H7 (cell line): ENCODE data around the gene TMEM187. TPM values are rescaled to one million over a fixed set of nuclear protein-coding genes. Genes with fewer than 3 reads are reported as not detected.

Experiments
- DNase-seq: peaks from one replicate; pipeline ENCODE4 v3.0.0; 2012
- H3K27me3 ChIP-seq: 2 replicates; pipeline ENCODE4 v1.6.0; 2011; ENCODE audit warnings: mild to moderate bottlenecking, low read length; ENCODE audit not compliant: control insufficient read depth, insufficient read depth
- H3K36me3 ChIP-seq: replicated peaks from 2 replicates; pipeline ENCODE4 v1.5.1; 2011; ENCODE audit warnings: low read length; ENCODE audit not compliant: control insufficient read depth, insufficient read depth
- H3K4me3 ChIP-seq: 2 replicates; pipeline ENCODE4 v1.5.1; 2011; ENCODE audit warnings: low read depth, mild to moderate bottlenecking, control low read depth, low read length, moderate library complexity; ENCODE audit not compliant: insufficient read depth
- total RNA-seq: library from RNA; depleted of rRNA; stranded (reverse); fragments of >200 nt; shearing (Covaris generic); gene quantifications from 2 replicates; pipeline ENCODE4 v1.2.3, GENCODE V29; 2014

TMEM187 gene
- total RNA-seq, 1 experiment from 2014 or later = 8.8 TPM

DNA sequence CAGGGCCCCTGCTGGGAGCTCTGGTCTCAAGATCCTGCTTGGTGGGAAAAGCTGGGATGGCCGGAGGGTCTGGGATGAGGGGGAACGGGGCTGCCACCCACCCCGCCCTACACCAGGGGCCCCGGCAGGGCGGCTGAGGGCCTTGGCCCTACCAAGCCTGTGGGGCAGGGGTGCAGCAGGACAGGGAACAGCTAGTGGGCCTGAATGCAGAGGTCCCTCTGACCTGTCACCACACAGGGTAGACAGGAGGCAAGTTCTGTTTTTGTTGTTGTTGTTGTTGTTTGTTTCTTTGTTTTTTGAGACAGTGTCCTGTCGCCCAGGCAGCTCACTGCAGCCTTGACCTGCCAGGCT lies 27.8 kb upstream of the TMEM187 start:
- Histone ChIP-seq H3K27me3 (no peaks in the 10 kb centered on the region), H3K4me3 (no peak overlapping the region), H3K36me3 (peaks cover 4% of the 10 kb centered on the region)
- no peak for DNase-seq

DNA sequence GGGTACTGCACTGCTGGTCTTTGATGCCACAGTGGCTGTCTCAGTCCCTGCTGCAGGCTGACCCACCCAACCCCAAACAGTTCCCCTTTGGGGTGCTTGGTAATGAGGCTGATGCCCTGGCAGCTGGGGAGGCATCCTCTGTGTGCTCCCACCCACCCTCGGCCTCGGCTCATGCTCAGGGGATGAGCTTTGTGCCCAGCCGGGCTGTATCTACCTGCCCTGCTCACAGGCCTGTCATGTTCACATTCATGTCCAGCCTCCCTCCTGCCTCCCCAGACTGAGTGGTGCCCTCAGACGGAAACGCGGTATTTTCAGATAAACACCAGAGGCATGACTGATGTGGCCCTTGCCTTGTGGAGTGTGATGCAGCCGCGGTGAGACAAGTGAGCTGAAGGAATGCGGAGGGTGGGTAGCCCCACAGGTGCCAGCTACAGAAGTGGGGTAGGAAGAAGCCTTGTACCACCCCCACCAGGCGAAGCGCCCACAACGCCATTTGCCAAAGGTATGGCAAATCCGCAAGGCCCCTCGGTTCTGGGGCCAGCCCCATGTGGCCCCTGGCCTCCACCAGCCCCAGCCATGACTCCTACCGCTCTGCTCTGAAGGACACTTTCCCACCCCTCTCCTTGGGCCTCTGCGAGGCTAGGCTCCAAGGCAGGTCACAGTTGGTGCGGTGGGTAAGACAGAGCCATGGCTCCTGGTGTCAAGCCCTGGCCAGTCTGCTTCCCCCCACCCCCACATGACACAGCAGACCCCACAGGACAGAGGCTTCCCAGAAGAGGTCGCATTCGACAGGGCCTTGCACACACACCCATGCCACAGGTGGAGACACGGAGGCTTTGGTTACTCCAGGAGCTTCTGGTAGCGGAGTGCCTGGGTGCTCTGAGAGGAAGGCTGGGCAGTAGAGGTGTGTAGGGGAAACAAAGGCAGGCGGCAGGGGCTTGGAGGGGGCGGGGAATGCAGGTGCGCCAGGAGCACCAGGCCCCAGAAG lies 26.3 kb upstream of the TMEM187 start:
- DNase-seq = no peak
- no peaks in the 10 kb centered on the region for H3K27me3 ChIP-seq
- H3K4me3 ChIP-seq = no peak overlapping the region
- peaks cover 12% of the 10 kb centered on the region for H3K36me3 ChIP-seq

DNA sequence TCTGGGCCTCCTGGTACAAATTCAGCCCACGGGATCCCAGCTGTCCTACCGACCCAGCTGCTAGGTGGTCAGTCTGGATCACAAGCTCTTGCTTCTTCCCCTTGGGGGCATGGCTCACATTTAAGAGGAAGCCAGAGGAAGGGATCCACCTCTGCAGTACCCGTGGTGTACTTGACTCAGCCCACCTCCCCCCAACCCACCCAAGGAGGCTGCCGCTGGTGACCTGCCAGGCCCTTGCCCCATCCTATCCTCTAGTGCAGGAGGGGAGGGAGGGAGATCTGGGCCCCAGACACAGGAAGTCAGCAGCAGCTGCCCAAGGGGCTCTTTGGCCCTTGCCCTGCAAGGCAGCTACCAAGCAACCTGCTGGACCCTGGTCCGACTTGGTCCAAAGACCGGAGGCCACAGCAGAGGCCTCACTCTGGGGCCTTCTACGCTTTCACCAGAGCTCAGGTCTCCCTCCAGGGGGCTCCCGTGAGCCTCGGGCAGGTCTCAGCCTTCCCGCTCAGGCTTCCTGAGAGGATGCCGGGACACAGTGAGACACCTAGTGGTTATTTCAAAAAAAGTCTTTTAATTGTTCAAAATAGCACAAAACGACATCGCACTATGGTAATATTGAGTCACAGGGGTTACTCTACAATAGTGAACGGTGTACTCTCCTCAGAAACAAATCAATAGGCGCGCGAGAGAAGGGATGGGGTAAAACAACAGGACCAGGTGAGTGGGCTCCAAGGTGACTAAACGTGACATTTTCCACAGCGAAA lies 25.4 kb upstream of the TMEM187 start:
- peaks cover 14% of the 10 kb centered on the region for H3K36me3 ChIP-seq
- no peaks in the 10 kb centered on the region for H3K27me3 ChIP-seq
- no peak overlapping the region for H3K4me3 ChIP-seq
- peak; percentile 94 for DNase-seq

DNA sequence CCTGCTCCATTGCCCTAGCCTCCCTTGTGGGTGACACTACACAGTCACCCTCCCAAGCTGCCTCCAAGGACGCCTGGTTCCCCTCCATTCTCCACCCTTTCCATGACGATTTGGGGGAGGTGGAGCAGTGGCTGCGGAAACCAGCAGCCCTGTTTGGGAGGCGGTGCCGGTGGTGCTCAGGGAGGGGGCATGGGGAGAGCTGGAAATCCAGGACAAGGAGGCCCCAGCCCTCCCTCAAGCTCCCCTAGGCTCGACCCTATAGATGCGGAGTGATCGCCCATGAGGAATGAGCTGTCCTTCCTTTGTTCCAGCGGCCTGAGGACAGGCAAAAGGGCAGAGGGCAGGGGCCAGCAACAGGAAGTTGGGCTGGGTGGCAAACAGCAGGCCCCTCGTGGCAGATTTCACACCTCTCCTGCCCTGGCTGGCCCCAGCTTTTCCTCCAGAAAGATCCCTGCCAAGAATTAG lies 24.5 kb upstream of the TMEM187 start:
- H3K4me3 ChIP-seq = no peak overlapping the region
- H3K36me3 ChIP-seq = peaks cover 21% of the 10 kb centered on the region
- H3K27me3 ChIP-seq = no peaks in the 10 kb centered on the region
- DNase-seq = peak; percentile 65

DNA sequence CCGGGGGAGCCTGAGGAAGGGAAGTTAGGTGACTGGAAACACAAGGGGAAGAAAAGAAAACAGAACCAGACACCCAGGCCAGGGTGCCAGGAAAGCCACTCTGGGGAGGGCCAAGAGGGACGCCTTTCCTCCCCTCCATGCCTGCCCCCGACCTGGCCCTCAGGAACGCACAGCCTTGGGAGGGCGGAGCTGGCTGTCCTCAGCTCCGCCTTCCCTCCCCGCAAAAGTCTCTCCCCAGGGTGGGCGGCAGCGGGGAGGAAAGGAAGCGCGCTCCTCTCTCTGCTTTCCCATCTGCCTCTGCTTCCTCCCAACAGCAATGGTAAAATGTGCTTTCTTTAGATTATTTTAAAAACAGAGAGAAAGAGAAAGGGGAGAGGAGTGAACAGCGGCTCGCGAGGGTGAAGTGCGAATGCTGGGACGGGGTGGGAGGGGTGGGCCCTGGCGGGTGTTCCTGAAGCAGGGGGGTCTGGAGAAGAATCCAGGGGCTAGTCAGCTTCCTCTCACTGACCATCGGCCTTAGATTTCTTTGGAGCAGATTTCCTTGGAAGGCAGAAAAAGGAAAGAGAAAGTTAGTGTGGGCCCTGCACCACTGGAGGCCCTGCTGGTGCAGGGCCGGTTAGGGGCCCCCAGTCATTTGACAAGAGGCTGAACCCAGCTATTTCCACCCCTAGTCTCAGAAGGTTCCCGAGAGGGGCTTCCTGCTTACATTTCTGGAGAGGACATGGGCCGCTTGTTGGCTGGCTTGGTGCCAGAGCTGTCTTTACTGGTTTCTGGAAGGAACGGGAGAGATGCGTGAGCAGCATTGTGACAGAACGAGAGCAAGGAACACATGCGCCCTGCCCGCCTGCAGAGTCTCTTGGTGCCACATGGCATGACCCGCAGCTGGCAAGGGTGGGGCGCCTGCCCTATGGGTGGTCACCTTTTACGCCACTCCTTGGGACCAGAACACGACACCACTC lies 23.4 kb upstream of the TMEM187 start:
- Histone ChIP-seq H3K4me3 (no peak overlapping the region), H3K27me3 (no peaks in the 10 kb centered on the region), H3K36me3 (peaks cover 23% of the 10 kb centered on the region)
- DNase-seq = peak; percentile 82

DNA sequence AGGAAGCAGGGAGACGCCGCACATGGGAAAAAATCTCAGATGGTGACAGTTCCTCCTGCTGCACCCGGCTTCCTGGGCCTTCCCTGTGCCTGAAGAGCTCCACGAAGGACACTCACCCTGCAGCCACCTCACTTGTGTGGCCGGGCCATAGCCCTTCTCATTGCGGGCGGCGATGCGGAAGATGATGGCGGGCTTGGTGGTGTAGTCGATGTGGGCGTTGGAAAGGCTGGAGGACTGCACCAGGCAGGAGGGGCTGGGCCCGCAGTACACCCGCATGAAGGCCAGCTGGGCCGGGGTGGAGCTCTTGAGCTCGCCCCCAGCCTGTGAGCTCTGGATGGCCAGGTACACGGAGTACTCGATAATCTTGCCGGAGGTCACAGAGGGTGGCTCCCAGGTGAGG lies 22.4 kb upstream of the TMEM187 start:
- H3K36me3 ChIP-seq = peaks cover 27% of the 10 kb centered on the region
- no peaks in the 10 kb centered on the region for H3K27me3 ChIP-seq
- DNase-seq = no peak

DNA sequence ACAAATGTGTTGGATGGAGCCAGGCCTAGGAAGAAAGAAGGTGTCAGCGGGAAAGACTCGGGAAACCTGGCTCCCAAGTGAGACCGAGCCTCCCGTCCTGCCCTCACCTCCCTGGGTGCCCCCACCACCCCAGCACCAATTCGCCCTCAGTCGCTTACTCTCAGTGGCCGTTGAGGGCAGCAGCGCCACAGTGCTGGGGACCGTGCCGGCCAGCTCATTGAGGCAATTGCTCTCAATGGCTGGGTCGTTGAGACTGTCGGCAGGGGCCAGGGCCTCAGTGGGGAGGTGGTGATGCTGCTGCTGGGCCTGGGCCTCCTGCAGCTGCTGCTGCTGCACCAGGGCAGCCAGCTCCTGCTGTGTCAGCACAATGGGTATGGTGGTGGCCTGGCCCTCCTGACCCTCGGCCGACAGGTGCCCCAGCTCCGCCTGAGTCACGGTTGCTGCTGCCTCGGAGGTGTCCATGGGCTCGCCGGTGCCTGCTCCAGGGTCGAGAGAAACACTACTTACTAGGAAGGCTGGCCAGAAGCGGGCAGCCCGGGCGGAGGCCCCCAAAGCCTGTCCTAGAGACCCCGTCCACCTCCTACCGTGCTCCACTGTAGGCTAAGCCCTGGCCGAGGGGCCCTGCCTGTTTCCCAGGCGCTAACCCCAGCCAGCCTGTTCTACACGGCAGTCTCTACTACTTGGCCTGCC lies 20.7 kb upstream of the TMEM187 start:
- no peaks in the 10 kb centered on the region for H3K27me3 ChIP-seq
- H3K36me3 ChIP-seq = peaks cover 39% of the 10 kb centered on the region
- DNase-seq = no peak
- H3K4me3 ChIP-seq = no peak overlapping the region

More for the DNA sequence above, 22.4 kb upstream of the TMEM187 start:
- no peak overlapping the region for H3K4me3 ChIP-seq

DNA sequence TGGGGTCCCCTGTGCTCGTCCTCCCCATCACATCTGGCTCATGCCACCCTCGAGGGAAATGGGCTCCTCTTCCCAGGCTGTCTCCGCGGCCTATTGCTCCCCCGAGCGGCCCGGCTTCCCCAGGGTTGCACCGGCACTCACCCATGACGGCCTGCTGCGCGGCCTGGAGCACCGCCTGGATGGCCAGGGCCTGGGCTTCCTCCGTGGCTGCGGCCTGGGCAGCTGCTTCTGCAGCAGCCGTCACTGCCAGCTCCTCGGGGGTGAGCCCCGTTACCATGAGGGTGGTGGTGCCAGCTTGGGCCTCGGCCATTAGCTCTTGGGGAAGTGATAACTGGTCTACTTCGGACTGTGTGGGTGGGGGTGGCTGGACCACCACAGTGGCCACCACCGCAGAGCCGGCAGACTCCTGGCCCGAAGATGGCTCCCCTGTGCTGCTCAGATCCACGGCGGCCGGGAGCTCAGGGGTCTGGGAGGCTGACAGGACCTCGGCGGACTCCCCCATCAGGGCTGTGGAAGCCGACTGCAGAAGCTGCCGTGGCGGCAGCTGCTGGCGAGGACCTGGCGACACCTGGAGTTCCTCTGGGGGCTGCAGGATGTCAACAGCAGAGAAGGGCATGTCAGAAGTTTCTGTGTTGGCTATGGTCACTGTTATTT lies 20.1 kb upstream of the TMEM187 start:
- H3K4me3 ChIP-seq = no peak overlapping the region
- peaks cover 45% of the 10 kb centered on the region for H3K36me3 ChIP-seq
- no peak for DNase-seq
- H3K27me3 ChIP-seq = no peaks in the 10 kb centered on the region

DNA sequence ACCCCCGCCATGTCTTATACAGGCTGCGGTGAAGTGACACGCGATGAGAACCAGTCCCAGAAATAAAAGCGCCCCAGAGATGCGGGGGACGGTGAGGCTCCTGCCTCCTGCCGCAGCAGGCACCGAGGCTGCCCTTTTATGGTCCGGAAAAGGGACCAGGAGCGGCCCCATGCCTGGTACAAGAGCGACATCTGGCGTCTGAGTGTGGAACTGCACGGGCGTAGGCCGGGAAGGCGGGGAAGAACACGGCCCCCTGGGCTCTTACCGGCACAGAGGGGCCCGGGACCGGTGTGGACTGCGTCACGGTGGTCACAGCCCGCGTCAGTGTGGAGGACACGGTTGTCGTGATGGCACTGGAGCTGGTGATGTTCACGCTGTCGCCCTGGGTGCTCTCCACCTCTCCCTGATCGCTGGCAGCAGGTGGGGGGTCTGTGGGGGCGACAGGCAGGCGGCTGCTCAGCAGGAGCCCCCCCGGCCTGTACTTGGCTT lies 19.2 kb upstream of the TMEM187 start:
- Histone ChIP-seq H3K36me3 (peaks cover 51% of the 10 kb centered on the region), H3K4me3 (no peak overlapping the region), H3K27me3 (no peaks in the 10 kb centered on the region)
- peak; percentile 98 for DNase-seq

DNA sequence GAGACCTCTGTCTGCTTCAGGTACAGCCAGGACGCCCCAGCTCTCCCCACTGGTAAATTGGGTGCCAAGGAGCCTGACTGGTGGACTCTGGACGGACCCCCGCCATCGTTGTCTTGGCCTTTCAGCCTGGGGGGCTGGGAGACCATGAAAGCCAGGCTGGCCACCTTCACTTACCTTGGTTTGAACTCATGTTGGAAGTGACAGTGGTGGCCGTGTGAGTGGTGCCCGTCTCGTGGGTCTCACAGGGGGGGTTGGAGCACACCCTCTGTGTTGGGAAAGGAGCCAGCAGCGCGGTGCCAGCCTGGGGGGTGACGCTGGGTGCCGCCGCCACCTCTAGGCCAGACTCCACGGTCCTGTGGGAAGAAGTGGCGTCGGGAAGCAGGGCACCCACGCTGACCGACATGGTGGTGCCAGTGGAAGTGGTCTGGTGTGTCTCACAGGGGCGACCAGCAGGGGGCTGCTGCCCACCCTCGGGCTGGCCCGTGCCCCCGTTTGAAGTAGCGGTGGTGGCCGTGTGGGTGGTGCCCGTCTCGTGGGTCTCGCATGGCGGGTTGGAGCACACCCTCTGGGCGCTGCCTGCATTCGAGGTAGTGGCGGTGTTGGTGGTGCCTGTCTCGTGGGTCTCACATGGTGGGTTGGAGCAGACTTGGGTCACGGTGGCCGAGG lies 18.5 kb upstream of the TMEM187 start:
- peak; percentile 78 for DNase-seq
- peaks cover 57% of the 10 kb centered on the region for H3K36me3 ChIP-seq
- H3K4me3 ChIP-seq = no peak overlapping the region
- H3K27me3 ChIP-seq = no peaks in the 10 kb centered on the region

DNA sequence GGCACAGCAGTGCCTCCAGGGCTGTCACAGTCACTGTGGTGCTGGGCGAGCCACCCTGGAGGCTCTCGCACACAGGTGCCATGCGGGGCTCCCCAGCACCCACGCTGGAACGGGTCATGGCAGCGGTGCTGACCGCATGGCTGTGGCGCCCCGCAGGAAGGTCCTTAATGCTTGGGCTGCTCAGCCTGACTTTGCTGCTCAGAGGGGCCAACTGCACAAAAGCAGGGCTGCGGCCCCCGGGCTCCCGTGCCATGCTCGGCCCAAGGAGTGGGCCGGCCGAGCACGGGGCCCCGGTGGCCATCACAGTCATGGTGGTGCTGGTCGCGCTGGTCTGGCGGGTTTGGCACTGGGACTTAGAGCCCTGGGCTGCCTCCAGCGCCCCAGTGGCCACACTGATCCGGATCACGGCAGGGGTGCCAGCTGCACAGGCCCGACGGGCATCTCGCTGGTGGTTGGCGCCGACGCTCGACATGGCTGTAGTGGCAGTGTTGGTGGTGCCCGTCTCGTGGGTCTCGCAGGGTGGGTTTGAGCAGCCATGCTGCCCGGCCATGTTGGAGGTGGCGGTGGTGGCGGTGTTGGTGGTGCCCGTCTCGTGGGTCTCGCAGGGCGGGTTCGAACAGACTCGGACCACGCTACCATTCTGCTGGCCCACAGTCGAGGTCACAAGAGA lies 17.9 kb upstream of the TMEM187 start:
- no peaks in the 10 kb centered on the region for H3K27me3 ChIP-seq
- peaks cover 61% of the 10 kb centered on the region for H3K36me3 ChIP-seq
- no peak overlapping the region for H3K4me3 ChIP-seq
- no peak for DNase-seq

DNA sequence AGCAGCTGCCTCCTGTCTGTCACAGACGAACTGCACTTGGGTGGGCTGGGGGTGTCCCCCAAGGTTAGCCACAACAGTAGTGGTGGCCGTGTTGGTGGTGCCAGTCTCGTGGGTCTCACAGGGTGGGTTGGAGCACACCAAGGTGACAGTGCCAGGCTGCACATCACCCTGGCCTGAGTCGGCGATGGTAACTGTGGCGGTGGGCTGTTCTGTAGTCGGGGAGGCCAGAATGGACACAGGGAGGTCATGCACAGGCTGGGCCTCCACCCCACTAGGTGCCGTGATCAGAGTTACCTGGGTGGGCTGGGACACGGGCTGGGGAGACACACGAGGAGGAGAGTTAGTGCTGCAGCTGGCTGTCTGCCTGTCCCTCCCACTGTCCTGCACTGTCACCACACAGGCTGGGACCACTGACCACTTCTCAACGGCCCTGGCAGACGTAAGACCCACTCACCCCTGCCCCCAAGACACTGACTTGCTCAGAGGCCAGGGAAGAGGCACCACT lies 17.3 kb upstream of the TMEM187 start:
- no peaks in the 10 kb centered on the region for H3K27me3 ChIP-seq
- no peak for DNase-seq
- no peak overlapping the region for H3K4me3 ChIP-seq
- peaks cover 65% of the 10 kb centered on the region for H3K36me3 ChIP-seq
